SK-N-SH (cell line): Measurements from ENCODE around the gene MEX3A. TPM values are rescaled to one million over a fixed set of nuclear protein-coding genes. Genes with fewer than 3 reads are reported as not detected.

Experiments used
- CTCF ChIA-PET: fragments of 300-600, 350-600 bp; formaldehyde crosslinking; extraction: SDS; loops from one replicate; lab custom pipeline; 2021; lab: Yijun Ruan, JAX
- POLR2A ChIA-PET: fragments of 350-600 bp; sonication (Branson Sonifier 250); formaldehyde crosslinking; extraction: SDS; loops from one replicate; lab custom pipeline; 2020; ENCODE audit warnings: antibody characterized with exemption, inconsistent platforms; lab: Yijun Ruan, JAX
- DNase-seq: peaks from one replicate; pipeline ENCODE4 v3.0.0; 2012
- H2AFZ ChIP-seq: fragments of 200-600 bp; sonication (generic); 2 replicates; pipeline ENCODE4 v1.8.1; 2016; ENCODE audit warnings: antibody characterized with exemption, mild to moderate bottlenecking, low read depth
- H3F3A ChIP-seq: fragments of 200-600 bp; sonication (generic); replicated peaks from 2 replicates; pipeline ENCODE3; 2016; ENCODE audit warnings: antibody characterized with exemption, mild to moderate bottlenecking; ENCODE audit not compliant: insufficient read depth
- H3K27ac ChIP-seq, 2 experiments: fragments of 200-500 bp in 1 of 2; fragments of 200-600 bp in 1 of 2; sonication (Bioruptor generic) in 1 of 2; sonication (generic), shearing (Covaris generic) in 1 of 2; 2 replicates each; pipeline versions ENCODE4 v1.5.1 to v1.6.1; 2014 to 2016; ENCODE audit warnings: low read depth in 2 of 2, inconsistent platforms in 1 of 2, low read length in 1 of 2, mild to moderate bottlenecking in 1 of 2, mixed read lengths in 1 of 2
- H3K27me3 ChIP-seq: fragments of 200-600 bp; sonication (generic), shearing (Covaris generic); 2 replicates; pipeline ENCODE4 v1.6.1; 2016; ENCODE audit warnings: mixed run types; ENCODE audit not compliant: insufficient read depth
- H3K36me3 ChIP-seq, 2 experiments: fragments of 200-500 bp in 1 of 2; fragments of 200-600 bp in 1 of 2; sonication (Bioruptor generic) in 1 of 2; sonication (generic) in 1 of 2; replicated peaks in 1 of 2; 2 replicates each; pipeline versions ENCODE3 to v1.5.1; 2014 to 2016; ENCODE audit warnings: low read length in 1 of 2, mild to moderate bottlenecking in 1 of 2; ENCODE audit not compliant: insufficient read depth in 2 of 2, control insufficient read depth in 1 of 2
- H3K4me1 ChIP-seq, 2 experiments: fragments of 200-500 bp in 1 of 2; fragments of 200-600 bp in 1 of 2; sonication (Bioruptor generic) in 1 of 2; sonication (generic), shearing (Covaris generic) in 1 of 2; 2 replicates each; pipeline versions ENCODE4 v1.5.1 to v1.6.1; 2014 to 2016; ENCODE audit warnings: low read depth in 1 of 2, low read length in 1 of 2, mixed run types in 1 of 2; ENCODE audit not compliant: insufficient read depth in 2 of 2, control insufficient read depth in 1 of 2
- H3K4me2 ChIP-seq: fragments of 200-600 bp; sonication (generic), shearing (Covaris generic); 2 replicates; pipeline ENCODE4 v1.6.1; 2017; ENCODE audit warnings: mixed run types
- H3K4me3 ChIP-seq, 2 experiments: fragments of 200-500 bp in 1 of 2; fragments of 200-600 bp in 1 of 2; sonication (Bioruptor generic) in 1 of 2; sonication (generic), shearing (Covaris generic) in 1 of 2; 2 replicates each; pipeline versions ENCODE4 v1.5.1 to v1.8.1; 2014 to 2016; ENCODE audit warnings: low read depth in 2 of 2, inconsistent platforms in 1 of 2, low read length in 1 of 2, mild to moderate bottlenecking in 1 of 2, mixed read lengths in 1 of 2, moderate library complexity in 1 of 2
- H3K79me2 ChIP-seq: fragments of 200-600 bp; sonication (generic); 2 replicates; pipeline ENCODE4 v1.8.1; 2017; ENCODE audit warnings: mild to moderate bottlenecking; ENCODE audit not compliant: insufficient read depth
- H3K9ac ChIP-seq: fragments of 200-600 bp; sonication (generic); 2 replicates; pipeline ENCODE4 v1.6.1; 2017; ENCODE audit warnings: mixed run types
- H3K9me2 ChIP-seq: fragments of 200-600 bp; sonication (generic); 2 replicates; pipeline ENCODE4 v1.6.1; 2017; ENCODE audit warnings: mixed run types
- H3K9me3 ChIP-seq: fragments of 200-600 bp; sonication (generic); 2 replicates; pipeline ENCODE4 v1.6.1; 2017; ENCODE audit warnings: mixed run types, mild to moderate bottlenecking, moderate library complexity
- H4K20me1 ChIP-seq: fragments of 200-600 bp; sonication (generic); 2 replicates; pipeline ENCODE4 v1.6.1; 2017; ENCODE audit warnings: mild to moderate bottlenecking, mixed run types; ENCODE audit not compliant: insufficient read depth
- CTCF ChIP-seq: fragments of 200-600 bp; sonication (generic); IDR thresholded peaks from 2 replicates; pipeline ENCODE4 v1.6.1; 2017; ENCODE audit warnings: antibody characterized with exemption, mild to moderate bottlenecking, moderate library complexity
- ELF1 ChIP-seq: IDR thresholded peaks from 2 replicates; pipeline ENCODE4 v1.4.0; 2012
- EZH2phosphoT487 ChIP-seq: fragments of 200-600 bp; sonication (generic); IDR thresholded peaks from 2 replicates; pipeline ENCODE4 v1.6.1; 2017; ENCODE audit warnings: low read depth, mixed run types, mild to moderate bottlenecking, antibody characterized with exemption, moderate library complexity, borderline replicate concordance
- FOXJ3 ChIP-seq: sonication (generic); formaldehyde crosslinking; IDR thresholded peaks from 2 replicates; pipeline ENCODE4 v1.5.1; 2020; ENCODE audit warnings: mild to moderate bottlenecking, missing genetic modification reagents
- MAX ChIP-seq: IDR thresholded peaks from 2 replicates; pipeline ENCODE4 v1.4.0; 2012; ENCODE audit warnings: low read depth
- NFIC ChIP-seq: IDR thresholded peaks from 2 replicates; pipeline ENCODE4 v1.4.0; 2012; ENCODE audit warnings: borderline replicate concordance
- REST ChIP-seq: IDR thresholded peaks from 2 replicates; pipeline ENCODE4 v1.6.1; 2012; ENCODE audit warnings: mild to moderate bottlenecking, low read depth, low read length, moderate library complexity
- RFX5 ChIP-seq: IDR thresholded peaks from 2 replicates; pipeline ENCODE4 v1.6.1; 2012; ENCODE audit warnings: mild to moderate bottlenecking, improper control_type of control experiment, low read length
- RXRA ChIP-seq: IDR thresholded peaks from 2 replicates; pipeline ENCODE4 v1.4.0; 2012; ENCODE audit warnings: low read depth, mild to moderate bottlenecking, borderline replicate concordance
- TCF12 ChIP-seq: IDR thresholded peaks from 2 replicates; pipeline ENCODE4 v1.4.0; 2012
- USF2 ChIP-seq: fragments of 150-350 bp; IDR thresholded peaks from 2 replicates; pipeline ENCODE4 v1.6.1; 2017; ENCODE audit warnings: antibody characterized with exemption, low read length, low read depth, borderline replicate concordance
- WGBS: methylation state at CpG from one replicate; pipeline ENCODE4 v1.1.6; 2017; ENCODE audit warnings: low lambda C conversion rate; 5-methylcytosine and 5-hydroxymethylcytosine counted together
- polyA plus RNA-seq, 3 experiments: library from polyadenylated mRNA; depleted of rRNA; stranded (reverse); fragments of >200 nt; gene quantifications; 2 replicates each; pipeline ENCODE4 v1.2.3, GENCODE V29; 2012

The MEX3A gene
- polyA plus RNA-seq, 1 of the 3 experiments (the other 2 are of a cell fraction), result 16.2 TPM

- ChIA-PET POLR2A (interaction anchor here (1.5 kb wide), 1 partner anchor 26 kb away, joined by 3 read pairs; no protein-coding TSS in a partner anchor), CTCF (interaction anchor here (1.0 to 29.6 kb wide), 4 partner anchors 10 to 140 kb away, joined by 3 to 1559 read pairs (median 18); partner anchors contain the start of gene LMNA)
- 60% methylated on average over 4 of the region's 4 CpGs for WGBS
- H3K4me2 ChIP-seq, result 0 out of 2 replicates have a peak overlapping the region, but pooled peaks have one; percentile 16
- no peaks in the 10 kb centered on the region for H3K36me3 ChIP-seq
- no peaks in the 10 kb centered on the region for H3K9me3 ChIP-seq
- H3K9ac ChIP-seq, result no peak overlapping the region
- no peak overlapping the region for H3K4me3 ChIP-seq
- H3F3A ChIP-seq, result peaks cover 38% of the 10 kb centered on the region
- peaks cover 48 to 58% of the 10 kb centered on the region in 2 experiments for H3K4me1 ChIP-seq
- no peaks in the 10 kb centered on the region for H3K9me2 ChIP-seq
- H2AFZ ChIP-seq, result no peak overlapping the region
- TF ChIP-seq TCF12 (no peak; the same call in 1 of the 2 replicates), RXRA (no peak), NFIC (peak; percentile 50)
- peaks cover 65% of the 10 kb centered on the region for H3K79me2 ChIP-seq
- no peaks in the 10 kb centered on the region for H3K27me3 ChIP-seq
- H3K27ac ChIP-seq, result peak overlapping the region; percentile 1 to 99; a peak in 2 of 4 replicates
- no peaks in the 10 kb centered on the region for H4K20me1 ChIP-seq
- DNase-seq, result peak; percentile 28
Measured at GRCh38 chr1:156100205-156100995, 18.1 kb upstream of the MEX3A start.

- ChIA-PET CTCF (interaction anchor here (1.0 to 29.6 kb wide), 5 partner anchors 8 to 161 kb away, joined by 3 to 1559 read pairs (median 28); partner anchors contain the start of gene LMNA), POLR2A (interaction anchor here (0.9 kb wide), 1 partner anchor 17 kb away, joined by 3 read pairs; the partner anchor contains the start of gene MEX3A)
- H3K4me2 ChIP-seq, result no peak overlapping the region
Measured at GRCh38 chr1:156099282-156099681, 17.0 kb upstream of the MEX3A start.

More at GRCh38 chr1:156099282-156099681, 17.0 kb upstream of the MEX3A start:
- peaks cover 37 to 47% of the 10 kb centered on the region in 2 experiments for H3K4me1 ChIP-seq
- no peak overlapping the region for H3K27ac ChIP-seq
- peaks cover 37% of the 10 kb centered on the region for H3F3A ChIP-seq
- no peaks in the 10 kb centered on the region for H4K20me1 ChIP-seq
- TF ChIP-seq REST (no peak), FOXJ3 (CRISPR knock-in tag) (no peak), CTCF (no peak), ELF1 (no peak), MAX (no peak), RFX5 (no peak), USF2 (no peak), EZH2phosphoT487 (no peak)
- TF ChIP-seq, all 33 proteins: peak for 0
- no peaks in the 10 kb centered on the region for H3K27me3 ChIP-seq
- H3K36me3 ChIP-seq, result peaks cover 0 to 3% of the 10 kb centered on the region in 2 experiments
- H3K9me2 ChIP-seq, result no peaks in the 10 kb centered on the region
- no peak overlapping the region for H3K4me3 ChIP-seq
- no peak overlapping the region for H2AFZ ChIP-seq
- 82% methylated on average over 3 of the region's 3 CpGs for WGBS
- H3K9me3 ChIP-seq, result no peaks in the 10 kb centered on the region
- peaks cover 54% of the 10 kb centered on the region for H3K79me2 ChIP-seq
- H3K9ac ChIP-seq, result no peak overlapping the region
- DNase-seq, result no peak
